DMS53 treated with DMSO at 0.1 percent for 48 hours (cell line): Measurements from ENCODE around the gene PRKN.

Experiments used
- DNase-seq: peaks from one replicate; lab custom pipeline; 2025; ENCODE audit not compliant: unreplicated experiment; lab: John Stamatoyannopoulos, UW

The PRKN gene

DNA sequence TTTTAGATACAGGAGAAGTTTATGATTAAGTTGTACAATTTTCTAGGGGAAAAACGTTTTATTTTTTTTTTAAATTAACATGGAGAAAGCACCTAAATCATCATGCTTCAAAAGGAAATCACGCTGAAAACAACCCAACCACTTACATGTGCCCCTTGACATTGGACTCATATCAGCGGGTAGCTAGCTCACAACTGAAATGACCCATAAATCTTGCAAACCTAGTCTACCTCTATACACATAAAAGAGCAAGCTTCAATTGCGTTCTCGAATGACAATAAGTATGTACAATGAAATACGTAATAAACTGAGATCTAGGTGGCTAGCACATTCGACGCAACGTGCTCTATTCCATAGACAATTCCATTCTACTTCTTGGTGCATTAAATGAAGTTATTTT, 730.8 kb downstream of the PRKN start:
- DNase-seq = no peak

DNA sequence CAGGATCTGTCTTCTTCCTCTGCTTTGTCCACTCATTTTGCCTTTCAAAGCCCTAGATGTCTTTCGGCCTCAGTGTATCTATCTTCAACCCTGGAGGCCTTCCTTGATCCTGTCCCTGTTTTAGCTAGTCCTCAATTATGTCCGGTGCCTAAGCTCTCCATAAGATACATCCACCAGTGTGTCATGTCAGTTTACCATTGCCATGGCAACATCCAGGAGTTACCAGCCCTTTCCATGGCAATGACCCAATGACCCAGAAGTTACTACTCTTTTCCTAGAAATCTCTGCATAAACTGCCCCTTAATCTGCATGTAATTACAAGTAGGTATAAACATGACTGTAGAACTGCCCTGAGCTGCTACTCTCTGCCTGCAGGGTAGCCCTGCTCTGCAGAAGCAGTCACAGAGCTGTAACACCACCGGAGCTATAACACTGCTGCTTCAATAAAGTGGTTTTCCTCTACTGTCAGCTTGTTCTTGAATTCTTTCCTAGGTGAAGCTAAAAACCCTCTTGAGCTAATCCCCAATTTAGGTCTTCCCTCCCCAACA, 741.6 kb downstream of the PRKN start:
- DNase-seq = no peak

DNA sequence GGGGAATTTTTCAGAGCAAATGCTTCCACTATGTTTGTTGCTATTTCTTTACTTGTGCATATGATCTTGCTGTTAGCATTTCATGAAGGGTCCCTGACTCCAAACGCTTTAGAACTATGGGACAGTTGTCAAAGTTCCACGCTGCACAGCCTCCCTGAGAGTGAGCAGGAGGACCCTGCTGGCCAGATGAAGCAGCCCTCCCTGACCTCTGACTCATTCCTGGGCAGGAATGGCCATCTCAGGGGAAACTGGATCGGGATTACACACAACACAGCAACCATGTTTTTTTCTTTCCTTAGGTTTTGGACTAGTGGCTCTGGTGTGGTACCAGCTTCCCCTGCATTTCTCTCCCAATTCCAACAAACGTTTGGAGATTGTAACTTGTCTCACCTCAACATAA, 742.9 kb downstream of the PRKN start:
- DNase-seq = no peak

DNA sequence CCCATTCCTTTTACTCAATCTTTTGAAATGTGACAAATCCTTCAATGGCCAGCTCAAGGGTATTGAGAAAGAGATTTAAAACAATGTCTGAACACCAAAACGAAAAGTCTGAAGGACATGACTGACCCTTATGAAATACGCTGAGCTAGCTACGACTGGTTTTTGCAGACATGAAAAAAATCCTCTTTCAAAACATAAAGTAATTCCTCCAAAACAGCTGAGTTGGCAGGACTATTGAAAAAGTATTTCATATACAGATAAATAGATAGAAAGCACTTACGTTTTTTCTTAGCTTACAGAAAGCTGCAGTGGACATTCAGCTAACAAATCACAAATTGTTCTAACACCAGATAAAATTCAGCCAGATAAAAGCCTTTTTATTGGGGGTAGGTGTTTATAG, 751.0 kb downstream of the PRKN start:
- no peak for DNase-seq

DNA sequence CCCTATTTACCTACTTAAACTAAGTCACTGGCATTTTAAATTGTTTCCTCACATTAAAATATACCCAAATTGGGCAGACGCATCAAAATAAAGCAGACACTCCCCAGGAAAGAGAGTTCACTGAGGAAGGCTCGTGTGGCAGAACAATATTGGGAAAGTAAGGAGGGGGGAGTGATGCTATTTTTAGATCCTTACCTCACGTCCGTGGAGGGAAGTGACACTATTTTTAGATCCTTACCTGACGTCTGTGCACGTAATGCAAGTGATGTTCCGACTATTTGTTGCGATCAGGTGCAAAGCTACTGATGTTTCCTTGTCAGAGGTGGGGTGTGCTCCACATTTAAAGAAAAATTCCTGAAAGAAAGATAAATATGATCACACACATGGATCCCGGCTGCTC, 754.5 kb downstream of the PRKN start:
- DNase-seq = no peak

DNA sequence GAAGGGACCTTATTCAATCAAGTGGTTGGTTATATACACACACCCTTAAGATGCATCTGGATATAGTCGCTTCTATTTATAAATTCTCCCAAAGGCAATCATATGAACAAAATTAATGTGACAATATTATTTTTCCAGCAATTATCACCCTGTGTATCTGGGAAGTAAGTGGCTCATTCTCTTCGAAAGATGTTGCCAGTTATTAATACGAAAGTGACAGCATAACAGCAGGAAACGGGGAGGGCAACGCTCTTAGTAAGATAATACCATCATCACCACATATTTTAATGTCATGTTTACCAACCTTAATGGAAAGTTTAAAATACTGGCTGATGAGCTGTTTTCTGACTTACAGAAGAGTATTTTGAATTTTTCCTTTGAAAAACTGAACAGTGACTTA, 756.5 kb downstream of the PRKN start:
- no peak for DNase-seq

DNA sequence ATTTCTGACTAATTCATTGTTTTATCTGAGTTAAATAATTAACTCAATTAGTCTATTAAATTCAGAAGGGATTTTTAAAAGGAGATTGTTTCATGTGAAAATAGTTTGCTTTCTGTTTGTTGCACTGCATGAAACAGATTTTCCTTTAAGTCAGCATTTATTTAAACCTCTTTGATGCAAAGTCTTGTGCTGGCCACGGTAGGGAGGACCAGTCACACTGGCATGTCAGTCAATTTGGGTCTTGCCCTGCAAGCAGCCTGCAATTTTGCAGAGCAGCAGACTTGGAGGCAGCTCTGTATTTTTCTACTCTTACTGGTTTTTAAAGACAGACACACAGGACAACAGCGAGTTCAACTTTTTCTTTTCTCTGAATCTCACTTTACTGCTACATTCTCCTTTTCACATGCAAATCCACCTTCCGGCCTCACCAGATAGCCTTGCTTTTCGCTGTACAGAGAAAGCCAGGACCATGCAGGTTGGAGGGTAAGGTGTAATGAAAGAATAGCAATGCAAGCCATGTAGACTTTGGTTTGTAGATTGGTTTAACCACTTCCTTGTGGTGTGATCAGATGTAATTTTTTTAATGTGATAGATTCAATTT, 763.8 kb downstream of the PRKN start:
- DNase-seq = no peak

DNA sequence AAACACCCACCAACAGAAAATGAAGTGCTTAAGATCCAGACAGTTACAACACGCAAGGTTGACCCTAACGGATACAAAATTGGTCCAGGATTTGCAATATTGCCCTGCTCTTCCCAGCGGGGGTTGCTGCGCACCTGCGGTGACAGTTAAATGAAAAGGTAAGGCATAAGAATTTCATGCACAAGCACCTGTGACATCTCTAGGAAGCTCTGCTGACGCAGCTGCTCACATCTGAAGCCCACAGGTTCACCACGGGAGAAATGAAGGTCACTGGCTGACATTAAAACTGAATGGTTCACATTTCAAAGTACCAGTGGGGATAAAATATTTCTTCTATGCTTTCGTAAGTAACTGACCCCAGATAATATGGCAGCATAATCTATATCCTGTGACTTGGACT, 764.4 kb downstream of the PRKN start:
- no peak for DNase-seq

DNA sequence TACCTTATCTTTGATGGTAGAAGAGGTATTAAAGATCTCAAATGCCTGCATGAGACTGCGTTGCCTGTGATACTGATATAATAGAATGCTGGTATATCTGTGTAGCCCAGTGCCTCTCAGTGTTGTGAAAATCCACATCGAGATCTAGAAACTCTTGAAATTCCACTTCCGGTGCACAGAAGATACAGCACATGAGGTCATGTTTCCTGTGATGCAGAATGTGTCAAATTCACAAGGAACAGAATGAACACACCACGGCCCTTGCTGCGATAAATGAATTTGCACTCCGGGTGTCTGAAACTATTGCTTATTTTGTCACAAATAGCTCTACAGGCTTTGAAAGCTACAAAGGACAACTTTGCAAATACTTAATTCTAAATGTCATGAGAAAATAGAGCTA, 765.8 kb downstream of the PRKN start:
- DNase-seq = no peak

DNA sequence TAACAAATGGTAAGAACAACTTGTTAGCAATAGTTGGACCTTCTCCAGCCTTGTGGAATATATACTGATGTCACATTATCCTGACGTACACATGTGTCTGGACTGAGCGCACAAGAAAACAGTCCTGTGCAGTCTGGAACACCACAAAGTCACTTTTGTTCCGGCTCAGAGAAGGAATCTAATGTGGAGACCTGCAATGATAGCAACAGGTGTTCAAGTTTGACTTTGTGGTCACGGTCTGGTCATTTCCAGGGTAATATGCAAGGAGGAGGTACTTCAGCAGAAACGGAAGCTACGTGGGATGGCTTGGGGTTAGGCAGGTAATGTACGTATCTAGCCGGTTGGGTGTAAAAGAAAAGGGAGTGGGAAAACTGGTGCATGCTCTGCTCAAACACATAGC, 766.5 kb downstream of the PRKN start:
- no peak for DNase-seq

DNA sequence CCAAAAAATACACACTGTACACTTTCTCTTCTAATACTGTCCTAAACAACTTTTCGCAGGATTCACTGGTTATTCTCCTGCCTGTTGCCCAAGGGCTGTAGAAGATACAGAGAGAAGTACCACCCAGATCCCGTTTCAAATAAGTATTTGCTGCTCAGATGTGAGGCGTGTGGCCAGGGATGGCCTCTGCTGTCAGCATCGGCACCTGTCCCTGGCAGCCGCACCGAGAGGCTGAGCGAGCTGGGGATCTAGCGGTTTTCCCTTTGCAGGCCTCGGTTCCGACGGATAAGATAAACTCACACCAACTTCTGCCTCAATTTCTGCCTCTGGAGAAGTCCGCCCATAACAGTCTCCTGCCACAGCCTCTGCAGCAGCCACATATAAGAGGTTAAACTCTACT, 768.5 kb downstream of the PRKN start:
- DNase-seq = no peak

DNA sequence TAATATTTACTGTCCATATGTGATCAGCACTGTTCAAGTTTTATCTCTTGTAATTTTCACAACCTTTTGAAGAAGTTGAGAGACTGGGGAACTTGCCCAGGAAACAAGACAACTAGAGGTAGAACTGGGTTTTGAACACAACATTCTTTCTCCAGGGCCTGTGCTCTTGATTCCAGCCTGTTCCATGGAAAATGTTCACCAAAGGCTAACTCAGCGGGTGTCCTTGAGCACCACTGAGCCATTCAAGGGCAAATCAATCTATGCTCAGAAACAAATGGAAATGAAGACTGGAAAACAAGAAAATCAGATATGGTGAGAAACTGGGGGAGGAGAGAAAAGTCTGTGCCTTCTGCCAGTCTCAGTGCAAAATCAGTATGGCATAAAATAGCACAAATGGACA, 771.5 kb downstream of the PRKN start:
- no peak for DNase-seq

DNA sequence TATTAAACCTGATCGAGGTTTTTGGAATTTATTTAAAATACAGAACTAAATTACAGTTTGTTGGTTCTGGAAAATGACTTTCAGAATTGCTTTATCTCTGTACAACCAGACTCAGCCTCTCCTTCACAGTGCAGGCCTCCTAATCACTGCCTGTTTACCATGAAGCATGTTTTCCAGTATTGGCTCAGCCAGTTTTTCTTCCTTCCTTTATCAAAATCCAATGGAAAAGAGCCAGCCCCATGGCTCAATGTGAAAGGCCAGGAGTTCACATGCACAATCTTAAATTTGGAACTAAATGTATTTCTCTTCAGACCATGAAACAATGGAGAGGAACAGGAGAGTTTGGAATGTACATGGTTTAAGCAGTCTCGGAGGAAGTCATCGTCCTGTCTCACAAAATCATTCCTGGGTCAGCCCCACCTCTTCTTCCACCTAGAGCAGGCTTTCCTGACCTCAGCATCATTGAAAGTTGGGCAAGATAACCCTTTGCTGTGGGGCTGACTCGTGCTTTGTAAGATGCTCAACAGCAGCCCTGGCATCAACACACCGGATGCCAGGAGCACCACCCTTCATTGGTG, 772.8 kb downstream of the PRKN start:
- DNase-seq = no peak

DNA sequence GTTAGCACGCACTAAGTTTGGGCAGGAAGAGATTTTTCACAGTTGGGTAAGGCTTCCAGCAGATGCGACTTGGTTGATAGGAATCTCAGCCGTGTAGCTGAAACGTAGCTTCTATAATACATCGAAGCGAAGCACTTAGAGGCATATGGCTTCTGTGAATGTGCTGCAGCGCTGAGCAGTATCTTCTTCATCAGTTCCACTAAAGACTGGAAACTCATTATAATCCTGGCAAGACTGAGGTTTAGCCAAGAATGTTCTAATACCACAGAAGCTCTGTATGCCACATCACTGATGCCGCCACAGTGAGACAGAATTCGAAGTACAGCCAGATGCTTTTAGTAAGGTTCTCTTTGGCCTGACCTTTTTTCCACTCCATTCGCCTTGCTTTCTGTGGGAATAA, 773.5 kb downstream of the PRKN start:
- DNase-seq = no peak

DNA sequence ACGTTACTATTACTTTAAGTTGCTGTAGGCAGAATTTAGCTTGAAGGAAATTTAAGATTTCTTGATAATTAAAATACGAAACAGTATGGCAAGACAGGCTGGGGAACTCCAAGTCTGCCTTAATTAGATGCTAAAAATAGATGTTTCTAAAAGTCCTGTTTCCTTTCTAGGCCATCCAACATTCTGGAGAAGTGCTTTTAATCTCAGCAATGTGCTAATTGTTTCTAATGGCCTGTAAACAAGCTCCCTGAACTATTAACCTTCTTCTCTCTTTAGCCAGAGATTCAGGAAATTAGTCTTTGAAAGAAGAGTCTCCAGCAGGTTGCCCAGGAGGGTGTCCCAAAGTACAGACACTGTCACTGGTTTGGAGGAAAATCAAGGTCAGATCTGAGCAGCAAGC, 776.4 kb downstream of the PRKN start:
- DNase-seq = no peak

DNA sequence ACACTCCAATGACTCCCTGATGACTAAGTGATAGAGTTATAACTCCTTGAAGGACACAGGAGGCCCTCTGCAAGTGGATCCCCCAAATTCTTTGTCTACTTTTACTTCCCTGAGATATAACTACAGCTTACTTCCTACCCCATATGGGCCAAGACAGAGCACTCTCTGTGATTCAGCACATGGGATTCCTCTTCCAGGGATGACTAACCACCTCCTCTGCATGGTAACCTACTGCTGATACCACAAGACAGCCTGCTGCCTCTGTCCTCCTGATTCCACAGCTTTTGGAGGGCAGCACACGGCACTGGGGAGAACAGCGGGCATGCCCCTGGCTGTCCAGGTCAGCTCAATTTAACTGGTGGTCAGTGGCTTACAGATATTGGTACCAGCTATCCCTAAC, 778.0 kb downstream of the PRKN start:
- no peak for DNase-seq

DNA sequence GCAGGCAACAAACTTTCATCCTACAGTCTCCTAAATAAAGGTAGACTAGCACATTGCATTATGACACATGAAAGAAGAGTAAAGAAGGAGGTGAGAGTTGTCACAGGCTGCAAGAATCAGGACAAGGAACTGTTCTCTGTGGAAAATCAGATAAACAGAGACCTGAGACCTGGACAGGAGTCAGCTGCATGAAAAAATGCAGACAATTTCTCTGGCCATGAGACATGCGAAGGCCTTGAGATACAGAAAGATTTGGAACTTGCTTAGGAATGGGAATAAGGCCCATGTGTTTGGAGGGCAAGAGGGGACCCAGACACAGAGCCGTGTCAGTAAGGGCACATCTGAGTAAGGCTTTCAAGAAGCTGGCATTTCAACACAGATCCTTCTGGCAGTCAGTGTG, 779.1 kb downstream of the PRKN start:
- no peak for DNase-seq

DNA sequence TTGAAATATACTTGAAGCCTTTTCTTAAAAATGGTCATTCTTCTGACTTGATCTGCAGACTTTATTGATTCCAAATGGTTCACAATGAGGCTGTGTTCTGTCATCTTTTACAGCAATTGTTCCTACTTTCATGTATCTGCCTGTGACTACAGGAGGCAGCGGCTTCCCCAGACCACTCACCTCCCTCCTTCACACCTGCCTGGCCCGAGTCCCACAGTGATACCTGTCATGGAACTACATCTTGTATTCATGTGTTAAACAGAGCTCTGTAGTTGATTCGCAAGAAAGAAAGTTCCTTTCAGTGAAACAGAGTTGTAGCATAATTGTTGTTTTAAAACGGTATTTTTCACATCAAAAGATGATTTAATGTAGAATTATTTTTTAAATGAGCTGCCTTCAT, 780.2 kb downstream of the PRKN start:
- no peak for DNase-seq

DNA sequence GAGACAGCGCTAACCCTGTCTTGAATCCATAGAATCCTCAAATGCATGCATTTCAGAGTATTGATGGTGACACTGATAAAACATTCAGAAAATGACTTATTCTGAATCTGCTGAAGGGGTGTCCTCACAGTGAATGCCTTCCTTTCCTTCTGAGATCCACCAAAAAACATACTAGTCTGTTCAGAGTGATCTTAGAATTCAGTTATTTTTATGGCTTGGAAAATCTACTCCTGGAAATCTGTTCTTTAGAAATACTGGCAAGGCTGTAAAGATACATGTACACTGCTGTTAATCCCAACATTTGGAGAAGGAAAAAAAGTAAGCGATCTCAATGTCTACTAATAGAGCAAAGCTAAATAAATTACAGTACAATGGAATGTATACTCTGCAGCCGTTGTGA, 781.1 kb downstream of the PRKN start:
- no peak for DNase-seq

DNA sequence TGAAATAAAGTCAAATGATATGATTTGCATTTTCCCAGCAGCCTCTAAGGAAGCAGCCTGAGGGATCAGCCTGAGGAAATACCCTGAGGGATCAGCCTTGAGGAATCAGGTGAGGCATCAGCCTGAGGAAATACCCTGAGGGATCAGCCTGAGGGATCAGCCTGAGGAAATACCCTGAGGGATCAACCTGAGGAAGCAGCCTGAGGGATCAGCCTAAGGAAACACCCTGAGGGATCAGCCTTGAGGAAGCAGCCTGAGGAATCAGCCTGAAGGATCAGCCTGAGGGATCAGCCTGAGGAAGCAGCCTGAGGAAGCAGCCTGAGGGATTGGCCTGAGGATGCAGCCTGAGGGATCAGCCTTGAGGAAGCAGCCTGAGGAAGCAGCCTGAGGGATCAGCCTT, 784.0 kb downstream of the PRKN start:
- DNase-seq = no peak

DNA sequence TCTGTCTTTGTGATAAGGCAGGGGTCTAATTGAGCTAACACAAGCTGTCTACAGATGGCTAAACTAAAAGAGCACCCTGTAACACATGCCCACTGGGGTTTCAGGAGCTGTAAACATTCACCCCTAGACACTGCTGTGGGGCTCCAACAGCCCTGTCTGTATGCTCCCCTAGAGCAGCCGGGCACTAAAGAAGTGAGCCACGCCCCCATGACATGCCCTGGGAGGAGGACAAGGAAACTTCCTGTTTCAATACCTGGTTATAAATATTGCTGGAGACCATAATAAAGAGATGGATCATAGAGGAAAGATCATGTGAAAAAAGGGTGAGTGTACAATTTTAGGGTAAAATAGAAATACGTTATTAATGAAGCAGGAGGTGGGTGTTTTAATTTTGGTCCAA, 786.0 kb downstream of the PRKN start:
- no peak for DNase-seq

DNA sequence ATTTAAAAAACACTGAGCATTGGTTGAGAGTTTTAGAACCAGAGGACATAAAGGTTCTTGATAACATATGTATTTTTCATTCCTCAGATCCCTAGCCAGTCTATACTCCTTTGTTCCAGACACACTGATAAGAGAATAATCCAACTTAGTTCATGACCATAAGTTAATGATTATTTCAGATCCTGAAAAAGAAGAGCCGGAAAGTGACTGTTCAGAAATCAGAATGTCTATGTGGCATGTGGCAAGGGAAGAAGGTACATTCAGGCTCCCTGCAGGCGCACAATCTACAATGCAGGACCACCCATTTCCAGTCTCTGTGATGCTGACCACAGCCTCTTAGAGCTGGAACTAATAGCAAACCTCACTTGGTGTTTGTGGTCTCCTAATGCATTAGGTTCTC, 787.0 kb downstream of the PRKN start:
- DNase-seq = no peak

DNA sequence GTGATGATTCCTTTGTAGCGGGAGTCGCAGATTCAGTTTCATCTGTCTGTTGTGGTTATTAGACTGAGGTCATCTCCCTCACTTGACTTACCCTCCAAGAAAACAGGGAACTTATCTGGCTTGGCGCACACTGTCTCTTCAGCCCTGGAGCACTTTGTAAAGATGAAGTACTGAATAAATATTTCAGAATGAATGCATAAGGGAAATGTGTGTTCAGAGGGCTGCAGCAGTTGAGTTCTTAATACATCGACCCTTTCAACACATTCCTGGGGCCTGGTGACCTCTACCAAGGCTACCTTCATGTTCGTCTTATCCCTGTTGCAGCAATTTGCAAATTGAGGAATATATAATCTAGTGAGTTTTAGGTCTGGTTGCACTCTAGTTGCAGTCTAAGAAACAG, 801.2 kb downstream of the PRKN start:
- no peak for DNase-seq
